IMR-90 (cell line): ENCODE measurements around the gene ATP10B. TPM values are rescaled to one million over a fixed set of nuclear protein-coding genes. Genes with fewer than 3 reads are reported as not detected.

Source experiments
- ATAC-seq: fragments of 200-7000 bp; cut with Tn5 transposase; 2 replicates; pipeline ENCODE4 v1.9.1; 2020; ENCODE audit warnings: low read depth, mild to moderate bottlenecking, moderate library complexity
- BruUV-seq: library from RNA; stranded (reverse); fragments of 400-500 nt; replicated peaks from 2 replicates; lab custom pipeline; 2021; lab: Mats Ljungman, UMichigan
- CTCF ChIA-PET: fragments of 300-600 bp; formaldehyde crosslinking; extraction: SDS; loops from one replicate; lab custom pipeline; 2021; ENCODE audit warnings: antibody characterized with exemption; lab: Yijun Ruan, JAX
- POLR2A ChIA-PET: fragments of 300-600 bp; sonication (Branson Sonifier 250); formaldehyde crosslinking; loops from one replicate; lab custom pipeline; 2022; ENCODE audit warnings: antibody characterized with exemption; ENCODE audit not compliant: unreplicated experiment; lab: Charles Lee
- DNase-seq: peaks from one replicate; pipeline ENCODE4 v3.0.0; 2013
- H2AFZ ChIP-seq: replicated peaks from 2 replicates; pipeline ENCODE3; 2013; ENCODE audit warnings: low read length, mild to moderate bottlenecking; ENCODE audit not compliant: poor library complexity
- H2AK5ac ChIP-seq: 2 replicates; pipeline ENCODE4 v1.6.1; 2013; ENCODE audit warnings: low read depth, low read length, inconsistent platforms
- H2AK9ac ChIP-seq: replicated peaks from 2 replicates; pipeline ENCODE3; 2013; ENCODE audit warnings: mild to moderate bottlenecking, low read depth, low read length, moderate library complexity; ENCODE audit not compliant: poor library complexity
- H2BK120ac ChIP-seq: 2 replicates; pipeline ENCODE4 v1.6.1; 2013; ENCODE audit warnings: low read depth, low read length, inconsistent platforms
- H2BK15ac ChIP-seq: 3 replicates; pipeline ENCODE4 v1.6.1; 2013; ENCODE audit warnings: low read depth, low read length, inconsistent platforms
- H2BK20ac ChIP-seq: 2 replicates; pipeline ENCODE4 v1.6.1; 2013; ENCODE audit warnings: low read depth, mild to moderate bottlenecking, inconsistent platforms, low read length, moderate library complexity
- H2BK5ac ChIP-seq: 2 replicates; pipeline ENCODE4 v1.6.1; 2013; ENCODE audit warnings: mild to moderate bottlenecking, low read depth, low read length, inconsistent platforms; ENCODE audit not compliant: poor library complexity, severe bottlenecking
- H3K14ac ChIP-seq: replicated peaks from 2 replicates; pipeline ENCODE4 v1.6.1; 2013; ENCODE audit warnings: low read depth, low read length, inconsistent platforms
- H3K18ac ChIP-seq: 2 replicates; pipeline ENCODE4 v1.6.1; 2013; ENCODE audit warnings: low read depth, low read length, control low read depth
- H3K23ac ChIP-seq: 2 replicates; pipeline ENCODE4 v1.6.1; 2013; ENCODE audit warnings: low read depth, low read length, inconsistent platforms
- H3K27ac ChIP-seq: 2 replicates; pipeline ENCODE4 v1.5.1; 2013; ENCODE audit warnings: mild to moderate bottlenecking, control low read depth, low read length; ENCODE audit not compliant: insufficient read depth
- H3K27me3 ChIP-seq: 2 replicates; pipeline ENCODE4 v1.6.1; 2013; ENCODE audit warnings: low read length; ENCODE audit not compliant: control insufficient read depth, insufficient read depth
- H3K36me3 ChIP-seq: 2 replicates; pipeline ENCODE4 v1.6.1; 2013; ENCODE audit warnings: low read length, mixed read lengths; ENCODE audit not compliant: control insufficient read depth, insufficient read depth
- H3K4ac ChIP-seq: 2 replicates; pipeline ENCODE4 v1.6.1; 2013; ENCODE audit warnings: low read depth, low read length, inconsistent platforms
- H3K4me1 ChIP-seq: 2 replicates; pipeline ENCODE4 v1.6.1; 2013; ENCODE audit warnings: low read length, mixed read lengths; ENCODE audit not compliant: control insufficient read depth, insufficient read depth
- H3K4me2 ChIP-seq: 2 replicates; pipeline ENCODE4 v1.6.1; 2013; ENCODE audit warnings: low read depth, mild to moderate bottlenecking, control low read depth, low read length, moderate library complexity
- H3K4me3 ChIP-seq: 2 replicates; pipeline ENCODE4 v1.5.1; 2013; ENCODE audit warnings: low read depth, mild to moderate bottlenecking, control low read depth, low read length, moderate library complexity; ENCODE audit not compliant: insufficient read depth
- H3K56ac ChIP-seq: 2 replicates; pipeline ENCODE4 v1.6.1; 2013; ENCODE audit warnings: low read length, inconsistent platforms; ENCODE audit not compliant: insufficient read depth; ENCODE audit errors: extremely low read depth
- H3K79me1 ChIP-seq, 2 experiments: 2 replicates each; pipeline ENCODE4 v1.6.1; 2013; ENCODE audit warnings: low read length in 2 of 2, inconsistent platforms in 1 of 2, low read depth in 1 of 2
- H3K9ac ChIP-seq: 2 replicates; pipeline ENCODE4 v1.6.1; 2013; ENCODE audit warnings: low read depth, low read length, control low read depth
- H3K9me1 ChIP-seq: 2 replicates; pipeline ENCODE4 v1.6.1; 2013; ENCODE audit warnings: low read length, inconsistent platforms; ENCODE audit not compliant: insufficient read depth
- H3K9me3 ChIP-seq: 2 replicates; pipeline ENCODE4 v1.6.1; 2013; ENCODE audit warnings: low read length; ENCODE audit not compliant: control insufficient read depth, insufficient read depth
- H4K20me1 ChIP-seq: 2 replicates; pipeline ENCODE4 v1.6.1; 2013; ENCODE audit warnings: low read length, inconsistent platforms; ENCODE audit not compliant: insufficient read depth
- H4K5ac ChIP-seq: 2 replicates; pipeline ENCODE4 v1.6.1; 2013; ENCODE audit warnings: mild to moderate bottlenecking, low read depth, low read length, control low read depth
- H4K8ac ChIP-seq, 2 experiments: 2 replicates each; pipeline ENCODE4 v1.6.1; 2013; ENCODE audit warnings: low read depth in 2 of 2, low read length in 2 of 2, control low read depth in 1 of 2, inconsistent platforms in 1 of 2
- H4K91ac ChIP-seq: 2 replicates; pipeline ENCODE4 v1.6.1; 2013; ENCODE audit warnings: low read depth, low read length, inconsistent platforms; ENCODE audit not compliant: insufficient read depth
- BHLHE40 ChIP-seq: fragments of 150-350 bp; IDR thresholded peaks from 2 replicates; pipeline ENCODE4 v1.6.1; 2016; ENCODE audit warnings: mild to moderate bottlenecking, low read depth, low read length
- CEBPB ChIP-seq: IDR thresholded peaks from 2 replicates; pipeline ENCODE4 v1.6.1; 2012; ENCODE audit warnings: low read depth, low read length, improper control_type of control experiment
- CHD1 ChIP-seq: IDR thresholded peaks from 2 replicates; pipeline ENCODE4 v1.6.1; 2012; ENCODE audit warnings: low read depth, low read length, improper control_type of control experiment
- CTCF ChIP-seq: conservative IDR thresholded peaks from 2 replicates; pipeline ENCODE4 v1.5.1; 2012; ENCODE audit warnings: mild to moderate bottlenecking, low read depth, low read length, improper control_type of control experiment
- ELK1 ChIP-seq: fragments of 150-350 bp; IDR thresholded peaks from 2 replicates; pipeline ENCODE4 v1.6.1; 2016; ENCODE audit warnings: low read depth, mild to moderate bottlenecking, low read length, moderate library complexity, borderline replicate concordance
- FOS ChIP-seq: fragments of 150-350 bp; IDR thresholded peaks from 2 replicates; pipeline ENCODE4 v1.6.1; 2016; ENCODE audit warnings: low read depth, low read length
- MAFK ChIP-seq: IDR thresholded peaks from 2 replicates; pipeline ENCODE4 v1.6.1; 2012; ENCODE audit warnings: low read depth, low read length, improper control_type of control experiment
- MAZ ChIP-seq: IDR thresholded peaks from 2 replicates; pipeline ENCODE4 v1.6.1; 2012; ENCODE audit warnings: low read depth, mild to moderate bottlenecking, low read length, improper control_type of control experiment, moderate library complexity, borderline replicate concordance
- MXI1 ChIP-seq: IDR thresholded peaks from 2 replicates; pipeline ENCODE4 v1.6.1; 2012; ENCODE audit warnings: low read depth, mild to moderate bottlenecking, low read length, moderate library complexity, borderline replicate concordance
- POLR2A ChIP-seq: IDR thresholded peaks from 2 replicates; pipeline ENCODE4 v1.6.1; 2012; ENCODE audit warnings: mild to moderate bottlenecking, low read depth, low read length
- RAD21 ChIP-seq: IDR thresholded peaks from 2 replicates; pipeline ENCODE4 v1.6.1; 2012; ENCODE audit warnings: low read length, improper control_type of control experiment
- RCOR1 ChIP-seq: IDR thresholded peaks from 2 replicates; pipeline ENCODE4 v1.6.1; 2012; ENCODE audit warnings: mild to moderate bottlenecking, low read length, improper control_type of control experiment; ENCODE audit not compliant: insufficient replicate concordance
- RFX5 ChIP-seq: IDR thresholded peaks from 2 replicates; pipeline ENCODE4 v1.8.0; 2012; ENCODE audit warnings: low read depth, mild to moderate bottlenecking, low read length, moderate library complexity
- SMC3 ChIP-seq: fragments of 150-350 bp; IDR thresholded peaks from 2 replicates; pipeline ENCODE4 v1.6.1; 2016; ENCODE audit warnings: low read depth, mild to moderate bottlenecking, antibody characterized with exemption, low read length, moderate library complexity
- USF2 ChIP-seq: fragments of 150-350 bp; IDR thresholded peaks from 2 replicates; pipeline ENCODE4 v1.6.1; 2017; ENCODE audit warnings: mild to moderate bottlenecking, antibody characterized with exemption, low read length, low read depth
- WGBS, 2 experiments: methylation state at CpG; one replicate each; pipeline versions ENCODE4 v1.1.5 to v1.1.7; 2013; ENCODE audit warnings: missing lambda C conversion rate in 2 of 2; ENCODE audit not compliant: insufficient read length in 1 of 2; ENCODE audit errors: extremely low coverage in 2 of 2; 5-methylcytosine and 5-hydroxymethylcytosine counted together
- dilution Hi-C: fragments of 300-500 bp; cut with HindIII; formaldehyde crosslinking; loops from one replicate; pipeline ENCODE4 v1.14.3; 2018; ENCODE audit warnings: low sequenced_read_pairs; ENCODE audit not compliant: unreplicated experiment
- in situ Hi-C: fragments of 300-500 bp; cut with MboI; formaldehyde crosslinking; loops from 3 replicates; pipeline ENCODE4 v1.14.3; 2019; ENCODE audit warnings: low sequenced_read_pairs, inconsistent platforms, mixed read lengths
- intact Hi-C: fragments of 100-400 bp; cut with micrococcal nuclease; formaldehyde crosslinking; loops from 2 replicates; pipeline ENCODE4 v1.10.0; 2022
- polyA plus RNA-seq, 3 experiments: library from polyadenylated mRNA; depleted of rRNA; stranded (reverse); fragments of >200 nt; gene quantifications; 2 replicates each; pipeline ENCODE4 v1.2.3, GENCODE V29; 2012; ENCODE audit warnings: low replicate concordance in 1 of 3
- total RNA-seq: library from RNA; depleted of rRNA; stranded (reverse); fragments of >200 nt; gene quantifications from 2 replicates; pipeline ENCODE4 v1.2.3, GENCODE V29; 2012

Gene ATP10B
- total and polyA plus RNA-seq, 2 of the 4 experiments (the other 2 are of a cell fraction), result not detected

- no peak overlapping the region for H4K5ac ChIP-seq
- H2AK9ac ChIP-seq, result no peak overlapping the region
- no peak overlapping the region for H3K4ac ChIP-seq
- in situ Hi-C loops, result no loop called here
- H3K79me1 ChIP-seq, result no peaks in the 10 kb centered on the region
- H3K56ac ChIP-seq, result no peak overlapping the region
- POLR2A ChIA-PET, result no interaction called here
- H4K91ac ChIP-seq, result no peak overlapping the region
- intact Hi-C loops, result no loop called here
- ATAC-seq, result no peak
- no CpG with 5 or more reads among the region's 4 CpGs for WGBS, 2 experiments
- no peak overlapping the region for H2AFZ ChIP-seq
- H2BK120ac ChIP-seq, result no peak overlapping the region
- H4K20me1 ChIP-seq, result no peaks in the 10 kb centered on the region
- H2AK5ac ChIP-seq, result no peak overlapping the region
- H3K4me1 ChIP-seq, result no peaks in the 10 kb centered on the region
- H3K4me2 ChIP-seq, result no peak overlapping the region
- DNase-seq, result no peak
- no peak overlapping the region for H3K14ac ChIP-seq
- no peak overlapping the region for H3K4me3 ChIP-seq
- H2BK20ac ChIP-seq, result no peak overlapping the region
- no peaks in the 10 kb centered on the region for H3K9me1 ChIP-seq
- H4K8ac ChIP-seq, result no peak overlapping the region
- TF ChIP-seq RFX5, result no peak
- no peak for TF ChIP-seq CHD1
- no peak for TF ChIP-seq MAZ
- TF ChIP-seq CEBPB, result no peak
- no peak for TF ChIP-seq MAFK
- TF ChIP-seq CTCF, result no peak
- no peak for TF ChIP-seq POLR2A
- TF ChIP-seq RCOR1, result no peak
- TF ChIP-seq RAD21, result no peak
- no peak for TF ChIP-seq MXI1
- no peak for TF ChIP-seq SMC3
- no peak for TF ChIP-seq ELK1
- no peak for TF ChIP-seq FOS
- TF ChIP-seq BHLHE40, result no peak
- no peak for TF ChIP-seq USF2
- BruUV-seq, result no TSS peak
- H3K27me3 ChIP-seq, result no peaks in the 10 kb centered on the region
- H3K18ac ChIP-seq, result no peak overlapping the region
- no peak overlapping the region for H2BK5ac ChIP-seq
- no peaks in the 10 kb centered on the region for H3K9me3 ChIP-seq
- no peak overlapping the region for H3K27ac ChIP-seq
- H2BK15ac ChIP-seq, result no peak overlapping the region
- no peak overlapping the region for H3K23ac ChIP-seq
- no peaks in the 10 kb centered on the region for H3K36me3 ChIP-seq
- dilution Hi-C loops, result no loop called here
- no peak overlapping the region for H3K9ac ChIP-seq
- CTCF ChIA-PET, result no interaction called here
These were observed 302.9 kb downstream of the ATP10B start for GRCh38 chr5:160548949-160549645.
